ENCODE results near the gene AKR1C1. TPM values are rescaled to one million over a fixed set of nuclear protein-coding genes. Genes with fewer than 3 reads are reported as not detected.
A peak's percentile ranks its signal among the peaks of the same experiment; 100 is the strongest.
"Not testable (repeated sequence)": the region's sequence is repeated elsewhere in the genome, so short reads cannot be mapped to it uniquely, and the experiment has no call there.

AKR1C1 gene
- total RNA-seq, 1 donor from 2014 or later = 63.2 TPM

DNA sequence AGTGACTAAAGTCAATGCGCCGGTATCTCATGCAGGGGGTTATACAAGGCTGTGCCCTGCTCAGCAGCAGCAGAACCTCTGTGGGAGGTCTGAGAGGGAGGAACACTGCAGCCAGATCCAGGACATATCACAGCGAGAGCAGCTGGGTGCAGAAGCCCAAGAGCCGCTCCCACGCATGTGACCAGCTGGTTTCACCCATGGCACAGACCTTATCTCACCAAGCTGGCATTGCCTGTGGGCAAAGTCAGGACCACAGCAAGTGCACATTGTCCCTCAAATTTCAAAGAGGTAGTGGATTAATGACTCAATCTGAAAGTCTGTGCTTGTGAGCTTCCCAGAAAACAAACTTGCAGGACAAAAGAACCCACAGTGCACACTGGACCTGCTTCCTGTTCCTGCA is 31.6 kb upstream of the AKR1C1 start:
- FAIRE-seq (peak; percentile 32), DNase-seq (ENCODE audit: low read depth) (no peak)
- no peak for TF ChIP-seq CTCF (IDR thresholded peaks at IDR 0.05; ENCODE audit: insufficient read depth, low read length, severe bottlenecking)
- Histone ChIP-seq H3K4me3 (ENCODE audit: low read depth, low read length) (no peak overlapping the region), H3K27me3 (ENCODE audit: control insufficient read depth, insufficient read depth, low read length) (no peaks in the 10 kb centered on the region), H3K36me3 (ENCODE audit: control insufficient read depth, insufficient read depth, low read length) (no peaks in the 10 kb centered on the region)

DNA sequence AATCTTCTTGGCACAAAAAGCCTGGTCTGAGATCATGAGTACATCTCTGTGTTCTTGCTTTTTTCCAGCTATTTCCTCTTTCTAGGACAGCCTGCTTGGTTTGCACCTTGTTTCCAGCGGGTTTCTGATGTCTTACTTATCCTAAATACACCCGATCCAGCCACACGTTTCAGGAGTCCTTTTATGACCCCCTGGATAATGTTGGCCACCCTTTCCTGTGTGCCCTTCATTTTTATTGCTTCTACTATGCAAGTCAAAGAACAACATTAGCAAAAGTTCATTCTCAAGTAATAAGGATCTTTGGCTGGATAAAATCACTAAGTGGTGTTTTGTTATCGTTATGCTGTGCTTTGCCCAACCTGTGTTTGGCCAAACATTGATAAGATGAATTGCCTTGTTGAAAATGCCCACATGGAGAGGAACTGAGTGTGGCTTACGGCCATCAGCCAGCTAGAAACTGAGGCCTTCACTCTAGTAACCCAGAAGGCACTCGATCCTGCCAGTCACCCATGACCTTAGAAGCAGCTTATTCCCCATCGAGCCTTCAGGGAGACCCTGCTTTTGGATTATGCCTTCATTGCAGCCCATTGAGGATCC is 28.7 kb upstream of the AKR1C1 start:
- no peak for DNase-seq (ENCODE audit: low read depth)
- no peak for FAIRE-seq
- Histone ChIP-seq H3K27me3 (ENCODE audit: control insufficient read depth, insufficient read depth, low read length) (no peaks in the 10 kb centered on the region), H3K36me3 (ENCODE audit: control insufficient read depth, insufficient read depth, low read length) (no peaks in the 10 kb centered on the region), H3K4me3 (ENCODE audit: low read depth, low read length) (no peak overlapping the region)
- no peak for TF ChIP-seq CTCF (IDR thresholded peaks at IDR 0.05; ENCODE audit: insufficient read depth, low read length, severe bottlenecking)

DNA sequence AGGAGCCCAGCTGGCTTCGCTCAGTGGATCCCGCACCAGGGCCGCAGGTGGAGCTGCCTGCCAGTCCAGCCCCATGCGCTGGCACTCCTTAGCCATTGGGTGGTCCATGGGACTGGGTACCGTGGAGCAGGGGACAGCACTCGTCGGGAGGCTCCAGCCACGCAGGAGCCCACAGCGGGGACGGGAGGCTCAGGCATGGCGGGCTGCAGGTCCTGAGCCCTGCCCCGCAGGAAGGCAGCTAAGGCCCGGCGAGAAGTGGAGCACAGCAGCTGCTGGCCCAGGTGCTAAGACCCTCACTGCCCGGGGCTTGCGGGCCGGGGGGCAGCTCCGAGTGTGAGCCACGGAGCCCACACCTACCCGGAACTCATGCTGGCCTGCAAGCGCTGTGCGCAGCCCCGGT is 25.9 kb upstream of the AKR1C1 start:
- no peak for TF ChIP-seq CTCF (IDR thresholded peaks at IDR 0.05; ENCODE audit: insufficient read depth, low read length, severe bottlenecking)
- H3K4me3 ChIP-seq (ENCODE audit: low read depth, low read length) = no peak overlapping the region
- FAIRE-seq (no peak), DNase-seq (ENCODE audit: low read depth) (no peak)
- H3K36me3 ChIP-seq (ENCODE audit: control insufficient read depth, insufficient read depth, low read length) = no peaks in the 10 kb centered on the region
- no peaks in the 10 kb centered on the region for H3K27me3 ChIP-seq (ENCODE audit: control insufficient read depth, insufficient read depth, low read length)

- no peaks in the 10 kb centered on the region for H3K36me3 ChIP-seq (ENCODE audit: control insufficient read depth, insufficient read depth, low read length)
- no peak overlapping the region for H3K4me3 ChIP-seq (ENCODE audit: low read depth, low read length)
- DNase-seq (ENCODE audit: low read depth) = peak; percentile 78
- H3K27me3 ChIP-seq (ENCODE audit: control insufficient read depth, insufficient read depth, low read length) = no peaks in the 10 kb centered on the region
- no peak for FAIRE-seq
- TF ChIP-seq CTCF (IDR thresholded peaks at IDR 0.05; ENCODE audit: insufficient read depth, low read length, severe bottlenecking) = no peak
Observed at GRCh38 chr10:4939224-4940072, 23.8 kb upstream of the AKR1C1 start.

- FAIRE-seq (peak; percentile 83), DNase-seq (ENCODE audit: low read depth) (peak; percentile 78)
- H3K36me3 ChIP-seq (ENCODE audit: control insufficient read depth, insufficient read depth, low read length); H3K27me3 ChIP-seq (ENCODE audit: control insufficient read depth, insufficient read depth, low read length); H3K4me3 ChIP-seq (ENCODE audit: low read depth, low read length): not testable (repeated sequence)
Observed at GRCh38 chr10:4940073-4940428, 23.2 kb upstream of the AKR1C1 start.

- H3K36me3 ChIP-seq (ENCODE audit: control insufficient read depth, insufficient read depth, low read length); DNase-seq (ENCODE audit: low read depth); FAIRE-seq; H3K4me3 ChIP-seq (ENCODE audit: low read depth, low read length); H3K27me3 ChIP-seq (ENCODE audit: control insufficient read depth, insufficient read depth, low read length): not testable (repeated sequence)
Observed at GRCh38 chr10:4940909-4941308, 22.3 kb upstream of the AKR1C1 start.

Data from bronchial epithelial cell (primary cell).